RKO (cell line): ENCODE data around the gene DLX6.

Experiments used
- DNase-seq: peaks from one replicate; pipeline ENCODE4 v3.0.0-alpha.2; 2016; ENCODE audit warnings: low spot score

DLX6 gene

DNA sequence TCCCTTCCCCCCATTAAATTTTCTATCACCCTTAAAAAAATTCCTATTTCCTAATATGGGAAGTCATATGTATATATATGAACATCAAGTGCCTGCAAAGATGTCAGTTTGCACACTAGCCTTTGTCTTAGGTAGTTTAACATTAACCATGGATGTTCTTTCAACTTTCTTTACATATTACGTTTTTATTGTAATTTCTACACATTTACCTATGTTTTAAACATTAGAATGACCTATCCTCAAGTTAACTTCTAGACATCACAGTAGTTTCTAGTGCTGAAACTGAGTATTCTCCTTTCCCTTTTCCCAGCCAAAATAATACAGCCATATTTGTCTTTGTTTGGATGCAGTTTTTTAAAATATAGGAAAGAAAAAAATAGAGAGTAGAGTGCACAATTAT, 5.8 kb downstream of the DLX6 start:
- no peak for DNase-seq

GRCh38 chr7:97011536-97012364, 6.4 kb downstream of the DLX6 start:
- no peak for DNase-seq

DNA sequence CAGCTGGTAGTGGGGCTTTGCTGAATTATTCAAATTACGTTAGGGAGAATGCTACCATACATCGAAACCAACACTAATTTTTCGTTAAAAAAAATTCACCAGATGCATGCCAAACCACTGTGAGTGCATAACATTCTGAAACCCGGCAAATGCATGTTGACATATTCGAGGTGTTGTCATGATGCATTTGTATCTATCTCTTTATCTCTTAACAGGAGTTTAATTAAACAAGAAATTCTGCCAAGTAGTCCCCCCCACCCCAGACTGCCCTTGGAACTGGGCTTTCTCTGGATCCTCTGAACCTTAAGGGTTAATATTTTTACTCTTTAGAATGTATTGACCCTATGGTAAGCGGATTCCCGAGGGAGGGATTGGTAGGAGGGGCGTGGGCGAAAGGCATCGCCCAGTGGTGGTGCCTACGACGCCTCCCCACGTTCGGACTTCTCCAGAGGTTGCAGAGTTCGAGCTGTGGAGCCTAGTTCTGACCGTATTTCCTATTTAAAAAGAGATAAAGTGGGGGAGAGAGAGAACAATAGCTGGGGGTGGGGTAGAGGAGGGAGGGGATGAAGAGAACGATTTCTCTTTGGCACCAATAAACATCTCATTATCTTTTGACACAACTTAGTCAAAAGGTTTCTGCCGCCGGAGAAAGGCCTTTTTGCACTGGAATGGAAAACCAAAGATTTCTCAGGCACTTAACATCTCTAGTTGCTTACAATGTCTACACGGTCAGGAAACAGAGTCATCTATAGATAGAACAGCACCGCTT, 7.2 kb downstream of the DLX6 start:
- no peak for DNase-seq

DNA sequence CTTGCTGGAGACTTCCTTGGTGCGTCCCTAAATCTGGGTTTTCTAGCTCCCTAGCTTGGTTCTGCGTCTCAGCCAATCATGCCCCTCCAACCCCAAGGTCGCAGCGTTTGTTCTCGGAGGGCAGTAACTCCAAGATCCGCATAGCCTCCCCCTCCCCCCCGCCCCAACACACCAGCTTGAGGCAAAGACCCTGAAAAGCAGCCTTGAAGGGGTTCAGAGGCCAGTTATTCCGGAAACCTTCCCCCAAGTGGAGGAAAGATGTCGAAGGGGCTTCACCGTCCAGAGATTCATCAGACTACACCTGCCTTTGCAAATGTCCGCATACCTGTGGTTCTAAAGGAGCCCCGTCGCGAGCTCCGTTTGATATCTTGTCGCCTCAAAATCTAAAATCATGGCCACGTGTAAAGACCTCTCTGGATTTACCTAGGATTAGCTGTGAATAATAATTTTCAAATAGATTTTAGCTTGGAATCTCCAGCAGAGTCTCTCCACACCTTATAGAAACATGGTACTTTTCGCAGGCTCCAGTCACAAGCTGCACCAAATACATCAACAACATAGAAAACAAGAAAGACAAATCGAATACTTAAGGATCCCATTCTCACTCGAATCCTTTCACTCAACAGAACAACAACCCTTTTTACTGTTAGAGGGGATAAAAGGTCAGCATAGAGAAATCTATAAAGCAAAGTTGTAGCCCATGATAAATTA, 7.9 kb downstream of the DLX6 start:
- no peak for DNase-seq

- no peak for DNase-seq
These were observed 8.4 kb downstream of the DLX6 start for GRCh38 chr7:97013845-97014134.

GRCh38 chr7:97014145-97014750, 8.9 kb downstream of the DLX6 start:
- DNase-seq: no peak

- DNase-seq: no peak
These were observed 9.9 kb downstream of the DLX6 start for GRCh38 chr7:97015279-97015678.

- DNase-seq: no peak
These were observed 10.5 kb downstream of the DLX6 start for GRCh38 chr7:97015756-97016380.

- no peak for DNase-seq
These were observed 11.2 kb downstream of the DLX6 start for GRCh38 chr7:97016381-97017191.

DNA sequence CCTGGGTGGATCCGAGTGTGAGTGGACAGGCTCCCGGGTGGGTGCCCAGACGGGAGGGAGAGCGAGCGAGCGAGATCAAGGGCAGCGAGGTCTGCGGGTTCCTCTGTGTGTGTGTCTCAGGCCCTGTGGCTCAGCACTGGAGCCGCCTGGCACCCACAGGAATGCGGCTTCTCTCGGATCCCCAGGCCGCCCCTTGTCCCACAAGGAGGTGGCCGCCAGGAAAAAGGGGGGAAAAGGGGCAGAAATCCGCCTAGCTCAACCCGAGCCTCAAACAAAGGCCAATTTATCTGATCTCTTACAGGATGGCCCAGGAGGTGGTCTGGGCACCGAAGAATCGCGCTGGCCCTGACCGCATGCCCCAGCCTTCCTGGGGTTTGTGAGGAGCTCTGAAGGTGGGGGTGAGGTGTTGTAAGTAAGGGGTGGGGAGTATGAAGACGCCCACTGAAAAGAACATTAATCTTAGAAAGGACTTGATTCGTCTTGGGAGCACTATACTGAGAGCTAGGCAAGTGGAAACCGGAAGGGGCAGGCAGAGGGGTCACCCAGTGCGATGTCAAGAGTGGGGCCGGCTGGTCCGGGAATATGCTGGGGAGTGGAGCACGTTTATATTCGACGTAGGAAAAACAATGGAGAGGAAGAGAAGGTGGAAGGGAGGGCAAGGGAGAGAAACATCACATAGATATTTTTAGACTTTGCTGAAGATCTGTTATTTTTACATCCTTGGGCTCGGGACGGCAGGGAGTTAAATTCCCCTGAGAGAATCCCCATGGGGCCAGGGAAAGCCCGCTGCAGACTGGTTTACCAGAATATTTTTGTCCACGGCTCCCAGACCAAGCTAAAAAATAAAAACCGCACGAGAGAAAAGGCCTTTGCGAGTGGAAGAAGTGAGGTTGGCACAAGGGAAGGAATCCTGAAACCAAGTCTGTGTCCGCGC, 12.1 kb downstream of the DLX6 start:
- DNase-seq: no peak

DNA sequence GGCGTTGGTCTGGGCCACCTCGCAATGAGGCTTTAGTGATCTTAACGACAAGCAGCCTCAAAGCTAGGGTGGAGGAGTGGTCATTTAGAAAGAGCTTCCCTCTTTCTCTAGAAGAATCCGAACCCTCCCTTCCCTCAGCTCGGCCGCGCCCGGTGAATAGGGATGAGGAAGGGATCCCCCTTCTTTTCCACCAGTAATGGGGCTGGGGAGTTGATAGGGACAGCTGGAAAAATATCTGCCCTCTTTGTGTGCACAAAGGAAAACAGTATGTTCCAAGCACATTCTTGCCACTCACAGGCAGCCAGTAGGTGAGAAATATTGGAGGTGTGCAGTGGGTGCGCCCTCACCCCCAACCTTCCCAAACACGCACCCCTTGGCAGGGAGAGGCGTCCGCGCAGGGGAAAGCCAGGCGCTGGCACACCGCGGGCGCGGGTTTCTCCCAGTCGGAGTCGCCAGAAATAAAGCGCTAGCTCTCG, 12.8 kb downstream of the DLX6 start:
- DNase-seq: no peak

- no peak for DNase-seq
These were observed 13.6 kb downstream of the DLX6 start for GRCh38 chr7:97018791-97019531.

GRCh38 chr7:97019710-97020225, 14.4 kb downstream of the DLX6 start:
- DNase-seq: no peak

- DNase-seq: no peak
These were observed 15.2 kb downstream of the DLX6 start for GRCh38 chr7:97020601-97020995.

DNA sequence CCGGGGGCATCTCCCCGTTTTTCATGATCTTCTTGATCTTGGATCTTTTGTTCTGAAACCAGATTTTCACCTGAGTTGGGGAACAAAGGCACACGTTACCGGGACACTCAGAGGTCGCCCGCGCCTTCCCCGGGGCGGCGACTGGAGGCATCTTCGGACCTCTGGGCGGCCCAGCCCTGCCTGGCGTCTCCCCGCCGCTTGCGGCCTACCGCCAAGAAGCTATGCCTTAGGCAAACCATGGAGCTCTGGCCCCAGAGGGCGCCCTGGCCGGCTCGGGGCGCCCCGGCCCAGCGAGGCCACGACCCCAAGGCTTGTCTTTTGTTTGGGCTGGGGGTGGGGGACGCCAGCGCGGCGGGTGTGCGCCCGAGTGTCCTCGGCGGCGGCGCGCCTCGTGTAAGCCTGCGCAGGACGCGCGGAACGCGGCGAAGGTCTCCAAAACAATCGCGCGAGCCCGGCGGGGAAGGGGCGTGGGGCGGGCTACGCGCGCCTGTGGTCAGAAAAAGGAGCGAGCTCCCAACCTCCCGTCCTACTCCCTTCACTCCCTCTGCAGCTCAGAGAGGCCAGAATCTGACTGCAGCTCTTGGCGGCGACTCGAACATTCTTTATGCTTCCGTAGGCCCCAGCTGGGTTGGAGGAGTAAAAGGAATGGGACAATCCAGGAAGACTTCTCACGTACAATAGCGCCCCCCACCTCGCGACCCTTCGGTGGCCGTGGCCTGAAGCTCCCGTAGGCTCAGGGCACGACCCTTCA, 15.8 kb downstream of the DLX6 start:
- no peak for DNase-seq

DNA sequence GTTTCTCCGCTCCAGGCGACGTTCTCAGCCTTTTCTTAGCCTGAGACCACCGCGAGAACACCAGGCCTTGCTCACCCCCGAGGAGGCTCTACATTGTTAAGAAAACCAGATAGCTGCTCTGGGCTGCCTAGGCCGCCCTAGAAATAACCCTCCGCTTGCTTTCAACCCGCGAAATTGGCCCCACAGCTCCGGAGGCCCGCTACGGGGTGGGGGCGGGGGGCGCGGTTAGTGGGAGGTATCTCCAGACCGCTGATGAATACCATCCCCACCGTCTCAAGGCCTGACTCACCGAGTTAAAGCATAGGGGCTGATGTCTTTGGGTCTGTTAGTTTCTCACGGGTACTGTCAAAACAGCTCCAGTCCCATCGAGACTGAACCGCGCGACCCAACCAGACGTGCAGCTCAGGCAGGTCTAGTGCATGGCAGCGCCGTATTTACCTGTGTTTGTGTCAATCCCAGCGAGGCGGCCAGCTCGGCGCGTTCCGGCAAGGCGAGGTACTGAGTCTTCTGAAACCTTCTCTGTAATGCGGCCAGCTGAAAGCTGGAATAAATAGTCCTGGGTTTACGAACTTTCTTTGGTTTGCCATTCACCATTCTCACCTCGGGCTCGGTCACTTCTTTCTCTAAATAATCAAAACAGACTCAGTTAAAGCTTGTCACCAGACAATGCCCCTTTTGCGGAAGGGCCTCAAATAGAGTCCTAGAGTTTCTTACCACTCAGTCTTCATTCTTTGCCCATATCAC, 16.6 kb downstream of the DLX6 start:
- no peak for DNase-seq

DNA sequence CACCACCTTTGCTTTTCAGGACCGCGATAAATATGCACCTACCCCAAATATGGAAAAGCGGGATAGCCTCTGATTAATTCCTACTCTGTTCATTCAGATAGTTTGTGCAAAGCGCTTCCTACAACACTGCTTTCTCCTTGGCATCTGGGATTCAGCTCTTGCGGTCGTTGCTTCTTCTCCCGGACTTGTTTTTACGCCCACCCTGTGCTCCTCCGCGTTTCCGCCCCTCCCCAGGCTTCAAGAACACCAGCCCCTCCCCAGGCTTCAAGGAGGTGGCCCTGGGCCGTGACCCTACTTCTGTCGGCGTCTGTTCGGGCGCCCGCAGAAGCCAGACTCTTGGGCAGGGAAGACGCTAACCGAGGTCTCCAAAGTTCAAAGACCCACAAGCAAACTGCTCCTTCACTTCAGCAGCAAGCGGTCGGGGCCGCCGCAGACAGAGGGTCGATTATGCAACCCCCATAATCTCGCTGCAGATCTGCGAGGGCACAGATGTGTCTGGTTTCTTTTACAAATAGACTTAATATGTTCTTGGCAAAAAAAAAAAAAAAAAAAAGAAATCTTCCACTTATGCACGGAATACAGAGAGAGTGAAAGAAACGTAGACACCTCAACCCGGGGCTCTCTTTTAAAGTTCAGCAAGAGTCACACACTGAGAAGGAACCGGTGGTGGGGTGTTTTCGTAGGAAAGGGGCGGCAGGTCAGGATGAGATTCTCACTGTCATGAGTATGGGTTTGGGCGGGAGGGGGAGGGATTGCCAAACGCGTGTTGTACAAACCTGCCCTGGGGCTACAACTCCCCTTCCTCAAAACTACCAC, 17.3 kb downstream of the DLX6 start:
- DNase-seq: no peak
